Esophagus squamous epithelium (tissue), 4 donors: ENCODE data around the gene YIPF6.

Experiments
- POLR2A ChIP-seq, 4 donors: fragments of 450-650 bp; IDR thresholded peaks; one replicate each; pipeline ENCODE4 v1.6.1; 2017; ENCODE audit warnings: antibody characterized with exemption in 4 of 4, mild to moderate bottlenecking in 4 of 4, moderate library complexity in 3 of 4
- TF ChIP-seq, protein P1 (sequence below), 6 experiments: fragments of 450-650 bp in 4 of 6; fragments of 200-600 bp in 2 of 6; sonication (generic) in 2 of 6; IDR thresholded peaks; one replicate each; pipeline ENCODE4 v1.5.1; 2016 to 2019; ENCODE audit warnings: antibody characterized with exemption in 6 of 6, mild to moderate bottlenecking in 4 of 6, moderate library complexity in 4 of 6

GRCh38 chrX:68508799-68509198, 9.9 kb downstream of the YIPF6 start:
- TF ChIP-seq, protein P1, sequence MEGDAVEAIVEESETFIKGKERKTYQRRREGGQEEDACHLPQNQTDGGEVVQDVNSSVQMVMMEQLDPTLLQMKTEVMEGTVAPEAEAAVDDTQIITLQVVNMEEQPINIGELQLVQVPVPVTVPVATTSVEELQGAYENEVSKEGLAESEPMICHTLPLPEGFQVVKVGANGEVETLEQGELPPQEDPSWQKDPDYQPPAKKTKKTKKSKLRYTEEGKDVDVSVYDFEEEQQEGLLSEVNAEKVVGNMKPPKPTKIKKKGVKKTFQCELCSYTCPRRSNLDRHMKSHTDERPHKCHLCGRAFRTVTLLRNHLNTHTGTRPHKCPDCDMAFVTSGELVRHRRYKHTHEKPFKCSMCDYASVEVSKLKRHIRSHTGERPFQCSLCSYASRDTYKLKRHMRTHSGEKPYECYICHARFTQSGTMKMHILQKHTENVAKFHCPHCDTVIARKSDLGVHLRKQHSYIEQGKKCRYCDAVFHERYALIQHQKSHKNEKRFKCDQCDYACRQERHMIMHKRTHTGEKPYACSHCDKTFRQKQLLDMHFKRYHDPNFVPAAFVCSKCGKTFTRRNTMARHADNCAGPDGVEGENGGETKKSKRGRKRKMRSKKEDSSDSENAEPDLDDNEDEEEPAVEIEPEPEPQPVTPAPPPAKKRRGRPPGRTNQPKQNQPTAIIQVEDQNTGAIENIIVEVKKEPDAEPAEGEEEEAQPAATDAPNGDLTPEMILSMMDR (IDR thresholded peaks at IDR 0.05): no peak
- no peak for TF ChIP-seq POLR2A (IDR thresholded peaks at IDR 0.05)
